HEK293 (cell line): ENCODE results near the gene YWHAB.

Source experiments
- BCL11B ChIP-seq: fragments of 450-650 bp; formaldehyde crosslinking; IDR thresholded peaks from 2 replicates; pipeline ENCODE4 v1.5.1; 2016; ENCODE audit warnings: low read depth, missing biosample characterization, missing genetic modification characterization
- FEZF1 ChIP-seq: fragments of 450-650 bp; formaldehyde crosslinking; IDR thresholded peaks from 2 replicates; pipeline ENCODE4 v1.5.1; 2016; ENCODE audit warnings: missing biosample characterization, missing genetic modification characterization
- GLIS2 ChIP-seq: fragments of 450-650 bp; formaldehyde crosslinking; IDR thresholded peaks from 2 replicates; pipeline ENCODE4 v1.5.1; 2016; ENCODE audit warnings: missing biosample characterization, missing genetic modification characterization
- HOXC10 ChIP-seq: sonication (generic); formaldehyde crosslinking; IDR thresholded peaks from 2 replicates; pipeline ENCODE4 v1.8.1; 2023; ENCODE audit warnings: mild to moderate bottlenecking, missing genetic modification reagents
- KLF1 ChIP-seq: fragments of 450-650 bp; formaldehyde crosslinking; IDR thresholded peaks from 2 replicates; pipeline ENCODE4 v1.5.1; 2016; ENCODE audit warnings: missing biosample characterization, missing genetic modification characterization
- PRDM1 ChIP-seq: fragments of 450-650 bp; formaldehyde crosslinking; IDR thresholded peaks from 2 replicates; pipeline ENCODE4; 2016; ENCODE audit warnings: missing biosample characterization, missing genetic modification characterization
- SCRT1 ChIP-seq: fragments of 450-650 bp; formaldehyde crosslinking; IDR thresholded peaks from 2 replicates; pipeline ENCODE4 v1.5.1; 2016; ENCODE audit warnings: missing biosample characterization, missing genetic modification characterization, borderline replicate concordance
- ZBTB20 ChIP-seq: fragments of 450-650 bp; formaldehyde crosslinking; IDR thresholded peaks from 2 replicates; pipeline ENCODE4 v1.5.1; 2016; ENCODE audit warnings: missing biosample characterization, missing genetic modification characterization
- ZBTB7A ChIP-seq: fragments of 450-650 bp; formaldehyde crosslinking; IDR thresholded peaks from 2 replicates; pipeline ENCODE4 v1.5.1; 2016; ENCODE audit warnings: low read depth, missing biosample characterization, missing genetic modification characterization
- ZFP41 ChIP-seq: fragments of 450-650 bp; formaldehyde crosslinking; IDR thresholded peaks from 2 replicates; pipeline ENCODE4 v1.5.1; 2016; ENCODE audit warnings: missing biosample characterization, missing genetic modification characterization, borderline replicate concordance
- ZNF121 ChIP-seq: fragments of 450-650 bp; formaldehyde crosslinking; IDR thresholded peaks from 2 replicates; pipeline ENCODE4 v1.5.1; 2016; ENCODE audit warnings: missing biosample characterization, missing genetic modification characterization
- ZNF132 ChIP-seq: fragments of 450-650 bp; formaldehyde crosslinking; IDR thresholded peaks from 2 replicates; pipeline ENCODE4 v1.5.1; 2017; ENCODE audit warnings: missing biosample characterization, missing genetic modification characterization, borderline replicate concordance
- ZNF138 ChIP-seq: fragments of 450-650 bp; formaldehyde crosslinking; IDR thresholded peaks from 2 replicates; pipeline ENCODE4 v1.5.1; 2016; ENCODE audit warnings: missing biosample characterization, missing genetic modification characterization, borderline replicate concordance
- ZNF140 ChIP-seq: fragments of 450-650 bp; formaldehyde crosslinking; IDR thresholded peaks from 2 replicates; pipeline ENCODE4 v1.5.1; 2016; ENCODE audit warnings: missing biosample characterization, missing genetic modification characterization
- ZNF146 ChIP-seq: fragments of 450-650 bp; formaldehyde crosslinking; IDR thresholded peaks from 2 replicates; pipeline ENCODE4 v1.5.1; 2016; ENCODE audit warnings: missing biosample characterization, missing genetic modification characterization
- ZNF211 ChIP-seq: fragments of 450-650 bp; formaldehyde crosslinking; IDR thresholded peaks from 2 replicates; pipeline ENCODE4 v1.5.1; 2016; ENCODE audit warnings: low read depth, missing biosample characterization, missing genetic modification characterization
- ZNF23 ChIP-seq: fragments of 450-650 bp; formaldehyde crosslinking; IDR thresholded peaks from 2 replicates; pipeline ENCODE4 v1.5.1; 2016; ENCODE audit warnings: missing biosample characterization, missing genetic modification characterization, borderline replicate concordance
- ZNF266 ChIP-seq: fragments of 450-650 bp; formaldehyde crosslinking; IDR thresholded peaks from 2 replicates; pipeline ENCODE4 v1.5.1; 2016; ENCODE audit warnings: missing biosample characterization, missing genetic modification characterization, low read depth
- ZNF292 ChIP-seq: fragments of 450-650 bp; formaldehyde crosslinking; IDR thresholded peaks from 2 replicates; pipeline ENCODE4 v1.5.1; 2016; ENCODE audit warnings: low read depth, missing biosample characterization, missing genetic modification characterization, borderline replicate concordance
- ZNF302 ChIP-seq: fragments of 450-650 bp; formaldehyde crosslinking; IDR thresholded peaks from 2 replicates; pipeline ENCODE4 v1.5.1; 2016; ENCODE audit warnings: missing biosample characterization, missing genetic modification characterization, low read depth
- ZNF362 ChIP-seq: fragments of 450-650 bp; formaldehyde crosslinking; IDR thresholded peaks from 2 replicates; pipeline ENCODE4 v1.5.1; 2016; ENCODE audit warnings: missing biosample characterization, missing genetic modification characterization
- ZNF366 ChIP-seq: fragments of 450-650 bp; formaldehyde crosslinking; conservative IDR thresholded peaks from 2 replicates; pipeline ENCODE4 v1.5.1; 2016; ENCODE audit warnings: missing biosample characterization, missing genetic modification characterization
- ZNF391 ChIP-seq: fragments of 450-650 bp; formaldehyde crosslinking; IDR thresholded peaks from 2 replicates; pipeline ENCODE4 v1.5.1; 2016; ENCODE audit warnings: low read depth, missing biosample characterization, missing genetic modification characterization, borderline replicate concordance
- ZNF416 ChIP-seq: fragments of 450-650 bp; formaldehyde crosslinking; IDR thresholded peaks from 2 replicates; pipeline ENCODE4 v1.5.1; 2016; ENCODE audit warnings: missing biosample characterization, missing genetic modification characterization
- ZNF423 ChIP-seq: fragments of 450-650 bp; formaldehyde crosslinking; IDR thresholded peaks from 2 replicates; pipeline ENCODE4 v1.5.1; 2016; ENCODE audit warnings: missing biosample characterization, missing genetic modification characterization
- ZNF433 ChIP-seq: fragments of 450-650 bp; formaldehyde crosslinking; IDR thresholded peaks from 2 replicates; pipeline ENCODE4 v1.5.1; 2016; ENCODE audit warnings: missing biosample characterization, missing genetic modification characterization, low read depth
- ZNF521 ChIP-seq: fragments of 450-650 bp; formaldehyde crosslinking; IDR thresholded peaks from 2 replicates; pipeline ENCODE4 v1.5.1; 2017; ENCODE audit warnings: missing biosample characterization, mild to moderate bottlenecking, missing genetic modification characterization
- ZNF529 ChIP-seq: fragments of 450-650 bp; formaldehyde crosslinking; IDR thresholded peaks from 2 replicates; pipeline ENCODE4 v1.5.1; 2017; ENCODE audit warnings: missing genetic modification characterization, missing biosample characterization; ENCODE audit not compliant: insufficient replicate concordance
- ZNF560 ChIP-seq: fragments of 450-650 bp; formaldehyde crosslinking; IDR thresholded peaks from 2 replicates; pipeline ENCODE4 v1.5.1; 2017; ENCODE audit warnings: missing biosample characterization, missing genetic modification characterization, borderline replicate concordance
- ZNF624 ChIP-seq: fragments of 450-650 bp; formaldehyde crosslinking; IDR thresholded peaks from 2 replicates; pipeline ENCODE4 v1.5.1; 2017; ENCODE audit warnings: missing biosample characterization, missing genetic modification characterization
- ZNF664 ChIP-seq: fragments of 450-650 bp; formaldehyde crosslinking; IDR thresholded peaks from 2 replicates; pipeline ENCODE4 v1.5.1; 2016; ENCODE audit warnings: missing biosample characterization, missing genetic modification characterization
- ZNF670 ChIP-seq: fragments of 450-650 bp; formaldehyde crosslinking; IDR thresholded peaks from 2 replicates; pipeline ENCODE4 v1.5.1; 2016; ENCODE audit warnings: missing biosample characterization, missing genetic modification characterization, low read depth
- ZNF701 ChIP-seq: fragments of 450-650 bp; formaldehyde crosslinking; IDR thresholded peaks from 2 replicates; pipeline ENCODE4 v1.5.1; 2016; ENCODE audit warnings: missing biosample characterization, missing genetic modification characterization
- ZNF837 ChIP-seq: fragments of 450-650 bp; formaldehyde crosslinking; IDR thresholded peaks from 2 replicates; pipeline ENCODE4 v1.5.1; 2016; ENCODE audit warnings: missing biosample characterization, missing genetic modification characterization
- ZNF843 ChIP-seq: fragments of 450-650 bp; formaldehyde crosslinking; IDR thresholded peaks from 2 replicates; pipeline ENCODE4 v1.5.1; 2016; ENCODE audit warnings: missing biosample characterization, missing genetic modification characterization
- ZSCAN5A ChIP-seq: fragments of 450-650 bp; formaldehyde crosslinking; IDR thresholded peaks from 2 replicates; pipeline ENCODE4 v1.5.1; 2016; ENCODE audit warnings: missing biosample characterization, missing genetic modification characterization
- ZXDB ChIP-seq: fragments of 450-650 bp; formaldehyde crosslinking; IDR thresholded peaks from 2 replicates; pipeline ENCODE4 v1.5.1; 2016; ENCODE audit warnings: missing biosample characterization, missing genetic modification characterization
- TF ChIP-seq, protein P1 (sequence below): fragments of 450-650 bp; formaldehyde crosslinking; IDR thresholded peaks from 2 replicates; pipeline ENCODE4 v1.5.0; 2017; ENCODE audit warnings: missing biosample characterization, missing genetic modification characterization, borderline replicate concordance

The YWHAB gene

DNA sequence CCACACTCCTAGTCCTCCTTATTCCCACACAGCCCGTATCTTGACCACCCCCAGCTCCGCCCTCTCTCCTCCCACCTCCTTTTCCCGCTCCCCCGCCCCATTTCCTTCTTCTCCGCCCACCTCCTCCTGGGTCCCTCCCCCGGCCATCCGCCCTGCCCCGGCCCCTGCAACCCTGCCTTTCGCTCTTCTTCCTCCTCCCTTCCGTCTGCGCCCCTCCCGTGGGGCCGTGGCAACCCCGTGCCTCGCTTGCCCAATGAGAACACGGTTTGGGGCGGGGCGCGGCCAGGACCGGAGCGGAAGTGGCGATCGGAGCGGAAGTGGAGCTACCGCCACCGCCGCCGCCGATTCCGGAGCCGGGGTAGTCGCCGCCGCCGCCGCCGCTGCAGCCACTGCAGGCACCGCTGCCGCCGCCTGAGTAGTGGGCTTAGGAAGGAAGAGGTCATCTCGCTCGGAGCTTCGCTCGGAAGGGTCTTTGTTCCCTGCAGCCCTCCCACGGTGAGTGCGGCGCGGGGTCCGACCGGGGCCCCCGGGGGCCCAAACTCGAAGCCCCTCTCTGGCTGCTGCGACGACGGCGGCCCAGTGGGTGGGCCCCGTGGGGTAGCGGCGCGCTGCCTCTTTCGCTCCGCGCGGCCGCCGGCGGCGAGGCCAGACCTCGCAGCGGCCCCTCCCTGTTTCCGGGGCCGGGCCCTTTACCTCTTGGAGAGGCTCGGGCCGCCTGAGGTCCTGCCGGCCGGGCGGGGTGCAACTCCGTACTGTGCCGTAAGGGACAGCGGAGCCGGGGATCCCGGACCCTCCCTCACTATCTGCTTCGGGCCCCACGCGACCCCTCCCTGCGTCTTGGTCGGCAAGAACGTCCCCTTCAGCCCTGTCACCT is at the start of gene YWHAB (continued):
- TF ChIP-seq ZXDB (tag by site-specific recombination) (peak; percentile 100), ZNF423 (tag by site-specific recombination) (no peak), ZNF624 (tag by site-specific recombination) (no peak), ZNF146 (tag by site-specific recombination) (no peak), ZNF843 (tag by site-specific recombination) (no peak), ZNF670 (no peak), ZNF837 (tag by site-specific recombination) (no peak), ZNF391 (tag by site-specific recombination) (no peak), ZNF433 (tag by site-specific recombination) (no peak), ZNF140 (tag by site-specific recombination) (peak; percentile 45; the same call in 1 of the 2 replicates), ZNF23 (tag by site-specific recombination) (no peak), PRDM1 (no peak), ZNF521 (tag by site-specific recombination) (no peak), ZNF302 (tag by site-specific recombination) (no peak), ZNF138 (no peak), ZNF266 (no peak), ZNF211 (tag by site-specific recombination) (no peak), KLF1 (tag by site-specific recombination) (peak; percentile 92), ZNF132 (no peak), FEZF1 (tag by site-specific recombination) (no peak), ZNF366 (tag by site-specific recombination) (peak; percentile 100), ZSCAN5A (tag by site-specific recombination) (no peak), HOXC10 (CRISPR knock-in tag) (no peak), ZNF416 (tag by site-specific recombination) (no peak), ZNF529 (no peak), BCL11B (tag by site-specific recombination) (no peak), ZFP41 (tag by site-specific recombination) (no peak), ZNF292 (tag by site-specific recombination) (no peak), GLIS2 (peak; percentile 80), ZNF664 (tag by site-specific recombination) (no peak), ZNF560 (tag by site-specific recombination) (no peak), ZNF362 (tag by site-specific recombination) (no peak), ZBTB20 (peak; percentile 77), ZNF121 (tag by site-specific recombination) (no peak), SCRT1 (tag by site-specific recombination) (no peak), ZBTB7A (tag by site-specific recombination) (no peak), ZNF701 (tag by site-specific recombination) (no peak)
- TF ChIP-seq, protein P1, sequence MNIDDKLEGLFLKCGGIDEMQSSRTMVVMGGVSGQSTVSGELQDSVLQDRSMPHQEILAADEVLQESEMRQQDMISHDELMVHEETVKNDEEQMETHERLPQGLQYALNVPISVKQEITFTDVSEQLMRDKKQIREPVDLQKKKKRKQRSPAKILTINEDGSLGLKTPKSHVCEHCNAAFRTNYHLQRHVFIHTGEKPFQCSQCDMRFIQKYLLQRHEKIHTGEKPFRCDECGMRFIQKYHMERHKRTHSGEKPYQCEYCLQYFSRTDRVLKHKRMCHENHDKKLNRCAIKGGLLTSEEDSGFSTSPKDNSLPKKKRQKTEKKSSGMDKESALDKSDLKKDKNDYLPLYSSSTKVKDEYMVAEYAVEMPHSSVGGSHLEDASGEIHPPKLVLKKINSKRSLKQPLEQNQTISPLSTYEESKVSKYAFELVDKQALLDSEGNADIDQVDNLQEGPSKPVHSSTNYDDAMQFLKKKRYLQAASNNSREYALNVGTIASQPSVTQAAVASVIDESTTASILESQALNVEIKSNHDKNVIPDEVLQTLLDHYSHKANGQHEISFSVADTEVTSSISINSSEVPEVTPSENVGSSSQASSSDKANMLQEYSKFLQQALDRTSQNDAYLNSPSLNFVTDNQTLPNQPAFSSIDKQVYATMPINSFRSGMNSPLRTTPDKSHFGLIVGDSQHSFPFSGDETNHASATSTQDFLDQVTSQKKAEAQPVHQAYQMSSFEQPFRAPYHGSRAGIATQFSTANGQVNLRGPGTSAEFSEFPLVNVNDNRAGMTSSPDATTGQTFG (tag by site-specific recombination) = no peak
